Purkinje cell (primary cell): Measurements from ENCODE around the gene CUL5. TPM values are rescaled to one million over a fixed set of nuclear protein-coding genes. Genes with fewer than 3 reads are reported as not detected.

Experiments
- polyA plus RNA-seq: library from polyadenylated mRNA; unstranded; fragments of >200 nt; fragmentation: Nextera tagmentation; gene quantifications from 2 replicates; pipeline ENCODE4 v1.2.1, GENCODE V29; 2014

The CUL5 gene
- polyA plus RNA-seq: 32.2 and 46.4 TPM in 2 replicates

GRCh38 chr11:108008656-108009496 lies at the start of gene CUL5:
TSS of gene CUL5 (plus strand) at chr11:108008898. CDS start at chr11:108009349, 451 bp downstream.

GRCh38 chr11:108121274-108122155 lies 112.8 kb downstream of the CUL5 start, which contains the start of gene ACAT1:
TSS of gene ACAT1 (plus strand) at chr11:108121567. CDS start at chr11:108121607, 40 bp downstream.

Other genes with a start within 250 kb of the CUL5 start
- 2.5 and 3.3 TPM in 2 replicates for gene SLC35F2, start 150.1 kb upstream of the CUL5 start, polyA plus RNA-seq
- gene RAB39A, start 80.5 kb upstream of the CUL5 start, polyA plus RNA-seq: 1.1 and 2.8 TPM in 2 replicates
- gene ACAT1, start 112.7 kb downstream of the CUL5 start, polyA plus RNA-seq: 215 and 226 TPM in 2 replicates
- gene NPAT, start 213.7 kb downstream of the CUL5 start, polyA plus RNA-seq: 14.1 and 18.3 TPM in 2 replicates
- 34.4 and 40.7 TPM in 2 replicates for gene ATM, start 214.2 kb downstream of the CUL5 start, polyA plus RNA-seq